ENCODE results near the gene CBX6.

DNA sequence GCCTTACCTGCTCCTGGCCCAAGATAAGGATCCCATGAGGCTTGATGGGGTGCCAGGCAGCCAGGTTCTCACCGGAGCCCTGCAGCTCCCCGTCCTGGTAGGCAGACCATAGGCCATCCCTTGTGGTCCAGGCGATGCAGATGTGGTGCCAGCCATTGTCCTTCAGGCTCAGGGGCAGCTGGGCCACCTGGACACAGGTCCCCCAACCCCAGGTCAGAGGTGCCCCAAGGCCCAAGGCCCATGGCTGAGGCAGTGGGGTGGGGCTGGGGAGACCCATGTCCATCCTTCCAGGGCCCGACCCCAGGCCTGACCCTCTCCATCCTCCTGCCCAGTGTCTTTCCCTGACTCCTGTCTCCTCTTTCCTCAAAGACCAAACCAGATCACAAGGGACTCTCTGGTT is 48.9 kb downstream of the CBX6 start:
- TF ChIP-seq ZNF510 (tag by site-specific recombination; IDR thresholded peaks at IDR 0.05; ENCODE audit: insufficient replicate concordance) (no peak), ZNF513 (tag by site-specific recombination; IDR thresholded peaks at IDR 0.05) (no peak), ZNF16 (tag by site-specific recombination; IDR thresholded peaks at IDR 0.05; ENCODE audit: low read depth) (no peak), ZNF23 (tag by site-specific recombination; IDR thresholded peaks at IDR 0.05; ENCODE audit: borderline replicate concordance) (no peak), ZNF785 (tag by site-specific recombination; IDR thresholded peaks at IDR 0.05) (no peak), ZNF768 (tag by site-specific recombination; IDR thresholded peaks at IDR 0.05) (no peak)
- TF ChIP-seq, protein P1, sequence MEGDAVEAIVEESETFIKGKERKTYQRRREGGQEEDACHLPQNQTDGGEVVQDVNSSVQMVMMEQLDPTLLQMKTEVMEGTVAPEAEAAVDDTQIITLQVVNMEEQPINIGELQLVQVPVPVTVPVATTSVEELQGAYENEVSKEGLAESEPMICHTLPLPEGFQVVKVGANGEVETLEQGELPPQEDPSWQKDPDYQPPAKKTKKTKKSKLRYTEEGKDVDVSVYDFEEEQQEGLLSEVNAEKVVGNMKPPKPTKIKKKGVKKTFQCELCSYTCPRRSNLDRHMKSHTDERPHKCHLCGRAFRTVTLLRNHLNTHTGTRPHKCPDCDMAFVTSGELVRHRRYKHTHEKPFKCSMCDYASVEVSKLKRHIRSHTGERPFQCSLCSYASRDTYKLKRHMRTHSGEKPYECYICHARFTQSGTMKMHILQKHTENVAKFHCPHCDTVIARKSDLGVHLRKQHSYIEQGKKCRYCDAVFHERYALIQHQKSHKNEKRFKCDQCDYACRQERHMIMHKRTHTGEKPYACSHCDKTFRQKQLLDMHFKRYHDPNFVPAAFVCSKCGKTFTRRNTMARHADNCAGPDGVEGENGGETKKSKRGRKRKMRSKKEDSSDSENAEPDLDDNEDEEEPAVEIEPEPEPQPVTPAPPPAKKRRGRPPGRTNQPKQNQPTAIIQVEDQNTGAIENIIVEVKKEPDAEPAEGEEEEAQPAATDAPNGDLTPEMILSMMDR (tag by site-specific recombination; IDR thresholded peaks at IDR 0.05) = no peak

Data from HEK293 (cell line).